Measurements from ENCODE around the gene GSTM4.

GSTM4 gene

DNA sequence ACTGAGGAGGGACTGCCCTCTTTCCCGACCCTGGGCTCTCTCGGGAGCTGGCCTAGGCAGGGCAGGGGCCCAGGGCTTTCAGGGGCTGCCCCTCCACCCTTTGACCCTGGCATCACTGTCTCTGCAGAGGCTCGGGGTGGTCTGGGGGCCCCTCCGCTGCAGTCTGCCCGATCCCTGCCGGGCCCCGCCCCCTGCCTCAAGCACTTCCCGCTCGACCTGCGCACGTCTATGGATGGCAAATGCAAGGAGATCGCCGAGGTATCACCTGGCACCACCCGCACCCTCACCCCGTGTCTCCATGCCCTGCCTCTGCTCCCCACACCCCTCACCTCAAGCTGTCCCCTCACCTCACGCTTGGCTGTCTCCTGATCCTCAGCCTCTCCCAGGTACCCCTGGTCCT, 30.7 kb upstream of the GSTM4 start:
- DNase-seq = peak; percentile 47

DNA sequence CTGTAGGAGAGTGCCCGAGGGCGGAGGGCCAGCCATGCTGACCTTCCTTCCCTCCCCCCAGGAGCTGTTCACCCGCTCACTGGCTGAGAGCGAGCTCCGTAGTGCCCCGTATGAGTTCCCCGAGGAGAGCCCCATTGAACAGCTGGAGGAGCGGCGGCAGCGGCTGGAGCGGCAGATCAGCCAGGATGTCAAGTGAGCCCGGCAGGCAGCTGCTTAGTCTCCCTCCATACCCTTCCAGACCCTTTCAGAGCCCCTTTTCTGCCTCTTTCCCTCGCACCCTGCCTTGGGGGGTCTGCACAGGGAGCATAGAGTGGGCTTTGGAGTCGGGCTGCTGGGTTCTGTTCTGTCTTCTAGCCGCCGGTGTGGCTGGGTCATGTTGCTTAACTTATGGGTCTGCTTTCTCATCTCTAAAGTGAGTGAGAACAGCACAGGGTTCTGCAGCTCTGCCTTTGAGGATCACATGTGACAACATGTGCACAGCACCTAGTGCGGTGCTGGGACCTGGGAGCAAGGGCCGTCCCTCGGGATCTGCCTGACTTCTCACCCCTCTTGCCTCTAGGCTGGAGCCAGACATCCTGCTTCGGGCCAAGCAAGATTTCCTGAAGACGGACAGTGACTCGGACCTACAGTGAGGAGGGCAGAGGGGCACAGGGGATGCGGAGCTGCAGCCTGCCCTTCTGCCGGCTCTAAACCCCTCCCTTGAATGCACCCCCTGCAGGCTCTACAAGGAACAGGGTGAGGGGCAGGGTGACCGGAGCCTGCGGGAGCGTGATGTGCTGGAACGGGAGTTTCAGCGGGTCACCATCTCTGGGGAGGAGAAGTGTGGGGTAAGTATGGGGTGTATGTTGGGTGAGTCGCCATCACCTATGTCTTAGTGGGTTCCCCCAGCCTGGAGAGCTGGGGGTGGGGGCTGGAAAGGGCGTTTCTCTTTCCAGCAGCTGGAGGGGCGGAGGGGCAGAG, 30.0 kb upstream of the GSTM4 start:
- DNase-seq = peak; percentile 47

DNA sequence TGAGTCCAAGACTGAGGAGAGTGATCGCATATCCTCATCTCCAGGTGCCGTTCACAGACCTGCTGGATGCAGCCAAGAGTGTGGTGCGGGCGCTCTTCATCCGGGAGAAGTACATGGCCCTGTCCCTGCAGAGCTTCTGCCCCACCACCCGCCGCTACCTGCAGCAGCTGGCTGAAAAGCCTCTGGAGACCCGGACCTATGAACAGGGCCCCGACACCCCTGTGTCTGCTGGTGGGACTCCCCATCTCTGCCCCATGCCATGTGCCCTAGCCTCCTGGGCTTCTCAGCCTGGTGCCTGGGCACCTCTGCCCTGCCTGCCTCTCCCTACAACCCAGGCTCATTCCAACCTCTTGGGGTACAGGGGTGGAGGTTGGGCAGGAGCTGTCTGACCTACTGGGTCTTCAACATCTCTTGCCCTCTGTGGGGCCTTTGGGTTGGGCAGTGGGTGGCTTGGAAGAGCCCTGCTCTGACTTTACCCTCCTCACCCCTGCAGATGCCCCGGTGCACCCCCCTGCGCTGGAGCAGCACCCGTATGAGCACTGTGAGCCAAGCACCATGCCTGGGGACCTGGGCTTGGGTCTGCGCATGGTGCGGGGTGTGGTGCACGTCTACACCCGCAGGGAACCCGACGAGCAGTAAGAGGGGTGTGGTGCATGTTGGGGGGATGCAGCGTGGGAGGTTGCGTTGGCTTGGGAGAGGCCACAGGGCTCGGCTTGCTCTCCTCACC, 29.1 kb upstream of the GSTM4 start:
- DNase-seq = no peak

- DNase-seq = no peak
Measured at GRCh38 chr1:109627692-109628399, 28.1 kb upstream of the GSTM4 start.

- no peak for DNase-seq
Measured at GRCh38 chr1:109628540-109629321, 27.2 kb upstream of the GSTM4 start.

- DNase-seq = no peak
Measured at GRCh38 chr1:109629372-109630030, 26.4 kb upstream of the GSTM4 start.

- DNase-seq = no peak
Measured at GRCh38 chr1:109630081-109630897, 25.6 kb upstream of the GSTM4 start.

- no peak for DNase-seq
Measured at GRCh38 chr1:109630898-109631512, 24.9 kb upstream of the GSTM4 start.

- DNase-seq = no peak
Measured at GRCh38 chr1:109631513-109632505, 24.1 kb upstream of the GSTM4 start.

- peak; percentile 88 for DNase-seq
Measured at GRCh38 chr1:109632671-109633346, 23.1 kb upstream of the GSTM4 start.

GRCh38 chr1:109634292-109634691, 21.6 kb upstream of the GSTM4 start:
- DNase-seq = no peak

DNA sequence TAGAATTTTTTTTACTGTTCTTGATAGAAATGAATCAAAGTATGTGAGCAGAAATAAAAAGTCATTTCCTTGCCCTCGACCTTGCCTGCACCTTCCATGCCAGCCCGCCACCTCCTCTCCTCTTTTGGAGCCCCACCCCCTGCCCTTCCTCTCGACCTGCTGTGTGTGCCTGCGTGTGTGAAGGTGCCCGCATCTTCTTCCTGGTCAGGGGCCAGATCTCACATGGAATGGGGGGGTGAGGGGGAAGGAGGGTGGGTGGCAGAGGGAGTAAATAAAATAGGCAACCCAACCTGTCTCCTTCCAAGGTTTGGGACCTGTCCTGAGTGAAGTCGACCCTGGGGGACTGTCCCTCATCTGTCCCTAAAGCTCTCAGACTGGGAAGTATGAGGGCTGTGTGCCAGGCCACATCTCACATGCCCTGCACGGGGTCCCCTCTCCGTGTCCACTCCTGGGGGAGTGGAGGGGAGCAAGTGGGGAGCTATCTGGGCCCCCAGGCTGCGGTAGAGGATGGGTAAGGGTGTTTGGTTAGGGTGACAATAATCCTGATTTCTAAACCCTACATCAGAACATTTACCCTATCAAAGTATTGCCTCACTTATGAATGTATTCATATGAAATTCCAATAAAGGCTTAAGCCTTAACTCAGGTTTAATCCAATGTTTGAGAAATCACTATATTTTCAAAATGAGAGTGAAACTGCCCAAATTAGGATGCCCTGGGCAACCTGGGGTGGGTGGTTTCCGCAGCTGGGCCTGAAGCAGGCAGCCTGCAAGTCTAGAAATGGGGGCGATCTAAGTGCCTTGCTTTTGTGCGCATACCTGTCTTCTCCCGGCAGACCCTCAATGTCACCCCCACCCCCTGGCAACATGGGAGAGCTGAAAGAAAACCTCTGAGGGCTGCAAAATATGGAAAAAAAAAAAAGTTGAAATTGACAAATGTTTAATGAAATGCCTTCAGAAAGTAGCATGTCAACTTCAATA, 20.8 kb upstream of the GSTM4 start:
- no peak for DNase-seq

DNA sequence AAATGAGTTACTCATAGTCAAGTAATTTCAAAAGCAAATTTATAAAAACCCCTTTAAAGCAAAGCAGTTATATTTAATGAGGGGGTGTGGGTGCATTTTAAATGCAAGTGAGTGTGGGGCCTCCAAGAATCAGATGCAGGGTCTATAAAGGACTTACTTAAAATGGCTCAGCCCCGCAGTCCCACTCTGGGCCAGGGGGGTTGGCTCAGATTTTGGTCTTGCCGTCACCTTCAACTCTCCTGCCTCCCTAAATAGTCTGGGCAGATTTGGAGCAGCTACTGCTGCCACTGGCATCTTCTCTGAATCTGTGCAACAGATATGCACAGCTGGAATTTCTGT, 20.1 kb upstream of the GSTM4 start:
- no peak for DNase-seq

DNA sequence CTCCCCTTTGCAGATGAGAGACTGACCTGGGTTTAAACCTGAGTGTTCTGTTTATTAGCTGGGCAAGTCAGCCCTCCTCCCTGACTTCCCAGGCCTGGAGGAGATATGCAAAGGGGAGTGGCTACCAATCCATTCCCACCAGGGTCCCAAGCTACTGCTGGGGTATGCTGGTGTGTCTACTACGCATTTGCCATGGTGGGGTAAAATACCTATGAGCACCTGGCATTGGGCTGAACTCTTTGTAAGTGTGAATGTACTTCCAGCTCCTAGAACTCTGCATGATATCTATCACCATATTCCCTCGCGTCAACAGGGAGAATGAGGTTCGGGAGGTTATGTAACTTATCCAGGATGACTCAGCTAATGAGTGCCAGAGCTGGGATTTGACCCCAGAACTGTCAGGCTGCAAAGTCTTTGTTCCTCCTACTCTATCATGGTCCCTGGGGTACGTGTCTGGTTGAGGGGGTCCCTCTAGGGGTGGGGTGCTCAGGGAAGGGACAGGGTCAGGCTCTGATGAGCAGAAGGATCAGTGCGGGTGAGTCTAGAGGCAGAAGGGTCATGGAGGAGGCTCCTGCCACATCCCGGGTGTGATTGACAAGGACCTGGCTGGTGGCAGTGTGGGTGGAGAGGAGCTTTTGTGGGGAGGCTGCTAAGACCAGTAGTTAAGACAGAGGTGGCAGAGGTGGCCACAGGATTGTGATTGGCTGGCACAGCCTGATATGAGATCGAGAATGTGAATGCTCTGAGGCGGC, 19.5 kb upstream of the GSTM4 start:
- no peak for DNase-seq

GRCh38 chr1:109637446-109637845, 18.5 kb upstream of the GSTM4 start:
- no peak for DNase-seq

DNA sequence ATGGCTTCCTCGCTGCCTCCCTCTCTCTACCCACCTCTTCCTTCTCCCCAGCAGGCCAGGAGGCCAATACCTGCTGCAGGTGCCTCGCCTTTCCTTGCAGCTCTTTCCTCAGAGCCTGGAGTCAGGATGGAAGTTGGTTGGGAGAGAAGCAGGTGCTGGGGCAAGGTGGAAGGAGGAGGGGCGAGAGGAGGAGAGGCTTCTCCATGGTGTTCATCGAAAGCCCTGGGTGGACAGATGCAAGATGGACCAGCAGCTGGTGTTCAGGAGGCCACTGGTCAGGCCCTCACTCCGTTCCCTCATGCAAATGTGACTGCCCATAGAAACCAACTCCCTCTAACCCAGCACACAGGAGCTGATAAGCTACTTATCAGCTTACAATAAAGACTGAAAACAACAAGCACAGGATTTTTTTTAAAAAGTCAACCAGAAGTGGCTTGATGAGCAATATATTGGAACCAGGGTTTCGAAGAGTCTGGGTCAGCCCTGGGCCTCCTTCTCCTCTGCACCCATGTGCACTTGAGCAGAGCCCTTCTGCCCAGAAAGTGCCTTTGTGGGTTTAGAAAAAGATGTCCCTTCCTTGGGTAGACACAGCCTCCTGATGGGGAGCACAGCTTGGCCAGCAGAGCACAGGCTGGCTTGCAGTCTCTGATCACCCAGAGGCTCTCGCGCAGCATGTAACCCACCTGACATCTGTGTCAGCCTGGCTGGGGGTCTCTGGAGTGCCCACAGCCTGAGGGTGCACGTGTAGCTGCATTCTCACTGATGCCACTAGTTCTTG, 16.6 kb upstream of the GSTM4 start:
- no peak for DNase-seq

Measured in DMS79 (cell line).